ENCODE data around the gene RYR2.
A peak's percentile ranks its signal among the peaks of the same experiment; 100 is the strongest.

The RYR2 gene

GRCh38 chr1:237748171-237748960 is 706.4 kb downstream of the RYR2 start:
- no peak for DNase-seq

GRCh38 chr1:237749122-237749521 is 707.1 kb downstream of the RYR2 start:
- no peak for DNase-seq

GRCh38 chr1:237751090-237751489 is 709.1 kb downstream of the RYR2 start:
- no peak for DNase-seq

- no peak for DNase-seq
Measured at GRCh38 chr1:237754627-237755026, 712.6 kb downstream of the RYR2 start.

- no peak for DNase-seq
Measured at GRCh38 chr1:237756304-237756967, 714.5 kb downstream of the RYR2 start.

- DNase-seq: no peak
Measured at GRCh38 chr1:237759377-237759776, 717.4 kb downstream of the RYR2 start.

- DNase-seq: no peak
Measured at GRCh38 chr1:237760951-237761350, 719.0 kb downstream of the RYR2 start.

- no peak for DNase-seq
Measured at GRCh38 chr1:237763137-237763536, 721.2 kb downstream of the RYR2 start.

GRCh38 chr1:237763751-237764150 is 721.8 kb downstream of the RYR2 start:
- DNase-seq: no peak

GRCh38 chr1:237769916-237770315 is 727.9 kb downstream of the RYR2 start:
- no peak for DNase-seq

GRCh38 chr1:237772009-237772408 is 730.0 kb downstream of the RYR2 start:
- DNase-seq: no peak

- no peak for DNase-seq
Measured at GRCh38 chr1:237774246-237774645, 732.3 kb downstream of the RYR2 start.

GRCh38 chr1:237779356-237779755 is 737.4 kb downstream of the RYR2 start:
- DNase-seq: no peak

- DNase-seq: no peak
Measured at GRCh38 chr1:237786066-237786719, 744.2 kb downstream of the RYR2 start.

GRCh38 chr1:237788069-237788468 is 746.1 kb downstream of the RYR2 start:
- DNase-seq: no peak

- no peak for DNase-seq
Measured at GRCh38 chr1:237789619-237790018, 747.6 kb downstream of the RYR2 start.

- no peak for DNase-seq
Measured at GRCh38 chr1:237791592-237791991, 749.6 kb downstream of the RYR2 start.

- no peak for DNase-seq
Measured at GRCh38 chr1:237792149-237792548, 750.2 kb downstream of the RYR2 start.

- no peak for DNase-seq
Measured at GRCh38 chr1:237792726-237793125, 750.7 kb downstream of the RYR2 start.

- no peak for DNase-seq
Measured at GRCh38 chr1:237794071-237794470, 752.1 kb downstream of the RYR2 start.

GRCh38 chr1:237795558-237795957 is 753.6 kb downstream of the RYR2 start:
- DNase-seq: no peak

GRCh38 chr1:237799762-237800474 is 757.9 kb downstream of the RYR2 start:
- peak; percentile 26 for DNase-seq

GRCh38 chr1:237804516-237804915 is 762.5 kb downstream of the RYR2 start:
- DNase-seq: no peak
